ENCODE data around the gene CRB2.
"Not testable (repeated sequence)": the region's sequence is repeated elsewhere in the genome, so short reads cannot be mapped to it uniquely, and the experiment has no call there.

Gene CRB2

DNA sequence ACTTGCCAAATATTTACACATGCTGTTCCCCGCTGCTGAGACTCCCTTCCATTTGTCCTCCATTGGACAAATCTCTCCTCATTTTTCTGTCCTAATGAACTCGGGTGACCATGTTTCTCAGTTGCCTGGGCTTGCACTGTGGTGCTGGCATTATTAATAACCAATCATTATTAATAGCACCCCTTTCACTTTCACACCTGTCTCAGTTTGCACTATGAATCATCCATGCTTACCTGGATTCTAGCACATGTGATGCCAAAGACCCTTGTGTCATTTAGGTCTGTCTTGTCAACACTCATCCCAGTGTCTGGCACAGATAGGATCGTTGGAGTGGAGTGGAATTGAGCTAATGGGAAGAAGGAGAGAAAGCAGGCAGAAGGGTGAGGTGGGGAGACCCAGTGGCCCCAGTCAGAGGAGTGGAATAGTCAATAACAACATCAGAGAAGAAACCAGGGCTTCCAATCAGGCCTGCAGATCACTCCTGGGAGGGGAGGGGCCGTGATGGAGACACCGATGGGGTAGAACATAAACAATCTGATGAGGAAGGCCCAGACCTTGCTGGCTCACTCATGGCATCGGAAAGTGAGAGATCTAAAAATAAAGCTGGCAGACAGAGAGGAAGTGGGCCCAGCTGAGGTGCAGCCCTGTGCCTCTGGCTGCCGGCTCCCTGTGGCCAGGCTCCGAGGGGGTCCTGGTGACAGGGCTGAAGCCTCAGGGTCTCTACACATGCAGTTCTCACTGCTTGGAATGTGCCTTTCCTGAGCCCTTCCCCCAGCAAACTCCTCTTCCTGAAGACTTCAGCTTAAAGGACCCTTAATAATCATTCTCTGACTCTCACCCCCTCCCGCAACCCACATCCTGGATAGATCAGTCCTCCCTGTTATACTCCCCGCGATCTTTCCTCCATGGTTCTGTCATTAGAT is 33.5 kb upstream of the CRB2 start:
- Mint-ChIP-seq H3K9me3 (ENCODE audit: low read depth) (no peaks in the 10 kb centered on the region), H3K4me1 (ENCODE audit: low read depth) (peaks cover 46% of the 10 kb centered on the region), H3K36me3 (no peaks in the 10 kb centered on the region), H3K27ac (peak overlapping the region; percentile 91), H3K4me3 (peak overlapping the region; percentile 67), H3K27me3 (no peaks in the 10 kb centered on the region)

DNA sequence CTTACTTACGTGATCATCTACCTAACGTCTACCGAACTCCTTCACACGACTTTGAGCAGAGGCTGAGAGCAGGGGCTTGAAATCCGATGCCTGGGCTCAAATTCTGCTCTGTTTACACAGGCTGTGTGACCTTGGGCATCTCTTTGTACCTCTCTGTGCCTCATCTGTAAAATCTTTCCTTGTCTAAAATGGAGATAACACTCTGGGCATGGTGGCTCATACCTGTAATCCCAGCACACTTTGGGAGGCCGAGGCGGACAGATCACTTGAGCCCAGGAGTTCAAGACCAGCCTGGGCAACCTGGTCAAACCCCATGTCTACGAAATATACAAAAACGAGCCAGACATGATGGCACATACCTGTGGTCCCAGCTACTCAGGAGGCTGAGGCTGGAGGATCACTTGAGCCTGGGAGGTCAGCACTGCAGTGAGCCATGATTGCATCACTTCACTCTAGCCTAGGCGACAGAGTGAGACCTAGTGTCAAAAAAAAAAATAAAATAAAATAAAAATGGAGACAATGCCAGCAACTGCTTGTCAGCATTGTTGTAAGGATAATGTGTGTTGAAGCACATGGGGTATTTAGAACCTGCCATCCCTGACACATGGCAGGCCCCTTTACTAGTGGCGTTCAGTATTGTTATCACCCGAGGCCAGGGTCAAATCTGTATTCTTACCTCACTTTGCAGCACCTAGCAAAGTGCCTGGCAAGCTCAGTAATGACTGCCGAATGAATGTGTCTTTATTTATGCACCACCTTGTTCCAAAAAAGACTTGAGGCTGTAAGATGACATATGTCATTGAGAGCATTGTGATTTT is 32.6 kb upstream of the CRB2 start:
- H3K36me3 Mint-ChIP-seq = no peaks in the 10 kb centered on the region
- peak overlapping the region; percentile 67 for H3K4me3 Mint-ChIP-seq
- no peaks in the 10 kb centered on the region for H3K9me3 Mint-ChIP-seq (ENCODE audit: low read depth)
- peak overlapping the region; percentile 91 for H3K27ac Mint-ChIP-seq
- H3K27me3 Mint-ChIP-seq = no peaks in the 10 kb centered on the region
- peaks cover 46% of the 10 kb centered on the region for H3K4me1 Mint-ChIP-seq (ENCODE audit: low read depth)

DNA sequence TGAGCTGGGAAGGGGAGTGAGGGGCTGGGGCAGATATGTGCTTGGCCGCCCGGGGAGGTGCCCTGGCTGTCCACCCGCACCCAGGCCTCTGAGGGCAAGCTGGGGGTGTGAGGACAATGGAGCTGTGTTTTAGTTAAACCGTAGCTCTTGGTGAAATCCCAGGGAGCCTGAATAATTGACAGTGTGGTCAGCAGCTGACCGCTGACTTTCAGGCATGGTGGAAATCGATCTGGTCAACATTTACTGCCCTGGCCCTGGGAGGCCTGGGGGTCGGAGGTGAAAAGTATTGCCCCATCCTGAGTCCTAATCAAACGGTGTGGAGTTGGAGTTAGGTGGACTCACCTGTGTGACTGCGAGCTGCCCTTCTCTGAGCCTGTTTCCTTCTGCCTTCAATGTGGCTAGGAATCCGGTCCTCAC is 31.2 kb upstream of the CRB2 start:
- Mint-ChIP-seq H3K36me3 (no peaks in the 10 kb centered on the region), H3K27ac (peak overlapping the region; percentile 1), H3K4me3 (no peak overlapping the region), H3K4me1 (ENCODE audit: low read depth) (peaks cover 52% of the 10 kb centered on the region), H3K27me3 (no peaks in the 10 kb centered on the region), H3K9me3 (ENCODE audit: low read depth) (no peaks in the 10 kb centered on the region)

DNA sequence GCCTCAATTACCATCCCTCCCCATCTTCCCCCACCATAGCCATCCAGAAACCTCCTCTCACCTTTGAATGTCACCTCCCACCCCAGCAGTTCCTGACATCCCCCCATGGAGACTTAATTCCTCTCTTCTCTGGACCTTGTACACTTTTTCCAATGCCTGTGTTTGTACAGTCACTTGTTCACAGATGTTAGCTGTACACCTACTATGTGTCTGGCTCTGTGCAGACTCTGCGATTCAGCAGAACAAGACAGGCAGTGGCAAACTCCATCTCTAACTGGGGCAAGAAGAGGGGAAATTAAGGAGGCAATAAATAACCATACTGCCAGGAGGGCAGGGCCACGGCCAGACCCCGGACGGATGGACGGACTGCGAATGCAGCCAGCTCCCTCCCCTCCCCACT is 29.8 kb upstream of the CRB2 start:
- Mint-ChIP-seq H3K9me3 (ENCODE audit: low read depth) (no peaks in the 10 kb centered on the region), H3K27me3 (no peaks in the 10 kb centered on the region), H3K4me3 (no peak overlapping the region), H3K4me1 (ENCODE audit: low read depth) (peaks cover 47% of the 10 kb centered on the region), H3K27ac (no peak overlapping the region), H3K36me3 (no peaks in the 10 kb centered on the region)

DNA sequence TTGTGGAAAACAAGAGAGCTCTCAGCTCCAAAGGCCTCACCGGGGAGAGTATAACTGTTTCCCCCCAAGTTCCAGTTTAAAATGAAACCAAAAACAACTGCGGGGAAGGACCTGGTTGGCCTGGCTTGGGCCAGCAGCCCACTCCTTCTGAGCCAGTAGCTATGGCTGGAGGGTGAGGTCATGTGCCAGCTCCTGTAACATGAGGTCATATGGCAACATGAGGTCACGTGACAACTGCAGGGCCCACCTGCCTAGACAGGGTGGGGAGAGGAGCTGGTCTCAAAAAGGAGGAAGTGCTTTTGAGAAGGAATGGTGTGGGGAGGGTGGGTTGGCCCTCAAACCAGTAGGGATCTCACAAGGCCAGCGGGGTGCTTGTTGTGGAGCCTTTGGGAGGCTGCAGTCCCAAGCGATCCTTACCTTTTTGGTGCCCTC is 29.3 kb upstream of the CRB2 start:
- Mint-ChIP-seq H3K36me3 (no peaks in the 10 kb centered on the region), H3K9me3 (ENCODE audit: low read depth) (no peaks in the 10 kb centered on the region), H3K4me1 (ENCODE audit: low read depth) (peaks cover 42% of the 10 kb centered on the region), H3K27ac (no peak overlapping the region), H3K27me3 (no peaks in the 10 kb centered on the region), H3K4me3 (no peak overlapping the region)

DNA sequence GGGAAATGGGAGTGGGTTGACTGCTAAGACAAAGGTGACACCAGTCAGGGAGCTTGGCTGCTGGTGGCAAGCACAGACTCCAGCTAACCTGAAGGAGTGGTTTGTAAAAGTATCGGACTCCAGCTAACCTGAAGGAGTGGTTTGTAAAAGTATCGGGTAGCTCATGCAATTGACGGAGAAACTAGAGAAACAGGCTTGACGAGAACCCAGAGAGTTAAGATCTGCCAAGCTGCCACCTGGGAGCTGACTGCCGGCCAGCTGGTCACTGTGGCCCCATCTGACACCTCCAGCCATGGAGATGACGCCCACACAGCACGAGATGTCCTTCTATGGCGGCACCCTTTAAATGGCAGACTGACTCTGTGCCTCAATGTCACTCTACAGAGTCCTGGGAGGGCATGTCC is 28.3 kb upstream of the CRB2 start:
- Mint-ChIP-seq H3K9me3 (ENCODE audit: low read depth) (no peaks in the 10 kb centered on the region), H3K36me3 (no peaks in the 10 kb centered on the region), H3K4me3 (no peak overlapping the region), H3K4me1 (ENCODE audit: low read depth) (peaks cover 31% of the 10 kb centered on the region), H3K27ac (no peak overlapping the region), H3K27me3 (no peaks in the 10 kb centered on the region)

DNA sequence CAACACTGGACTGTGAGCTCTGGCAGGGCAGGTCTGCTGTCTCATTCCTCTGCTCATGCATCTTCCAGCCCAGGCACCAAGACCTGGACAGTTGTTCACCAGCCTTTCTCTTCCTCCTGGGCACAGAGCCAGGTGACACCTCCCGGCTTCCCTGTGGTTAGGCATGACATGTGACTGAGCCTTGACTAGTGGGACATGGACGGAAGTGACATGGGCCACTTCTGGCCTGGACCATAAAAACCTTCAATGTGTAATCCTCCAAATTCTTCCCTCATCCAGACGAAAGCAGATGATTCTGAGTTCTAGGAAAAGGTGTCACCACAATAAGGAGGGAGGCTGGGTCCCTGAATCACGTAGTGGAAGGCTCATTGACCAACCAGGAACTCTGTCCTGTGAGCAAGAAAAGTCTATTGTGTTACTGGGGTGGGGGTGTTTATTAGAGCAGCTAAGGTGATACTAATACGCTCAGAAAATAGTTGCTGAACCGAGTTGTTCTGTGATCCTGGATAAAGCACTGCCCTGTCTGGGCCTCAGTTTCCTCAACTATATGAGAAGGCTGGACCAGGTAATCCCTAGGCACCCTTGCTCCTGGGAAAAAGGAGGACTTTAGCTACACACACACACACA is 26.6 kb upstream of the CRB2 start:
- H3K36me3 Mint-ChIP-seq = no peaks in the 10 kb centered on the region
- no peak overlapping the region for H3K27ac Mint-ChIP-seq
- no peaks in the 10 kb centered on the region for H3K9me3 Mint-ChIP-seq (ENCODE audit: low read depth)
- H3K4me3 Mint-ChIP-seq = no peak overlapping the region
- peaks cover 24% of the 10 kb centered on the region for H3K4me1 Mint-ChIP-seq (ENCODE audit: low read depth)
- no peaks in the 10 kb centered on the region for H3K27me3 Mint-ChIP-seq

DNA sequence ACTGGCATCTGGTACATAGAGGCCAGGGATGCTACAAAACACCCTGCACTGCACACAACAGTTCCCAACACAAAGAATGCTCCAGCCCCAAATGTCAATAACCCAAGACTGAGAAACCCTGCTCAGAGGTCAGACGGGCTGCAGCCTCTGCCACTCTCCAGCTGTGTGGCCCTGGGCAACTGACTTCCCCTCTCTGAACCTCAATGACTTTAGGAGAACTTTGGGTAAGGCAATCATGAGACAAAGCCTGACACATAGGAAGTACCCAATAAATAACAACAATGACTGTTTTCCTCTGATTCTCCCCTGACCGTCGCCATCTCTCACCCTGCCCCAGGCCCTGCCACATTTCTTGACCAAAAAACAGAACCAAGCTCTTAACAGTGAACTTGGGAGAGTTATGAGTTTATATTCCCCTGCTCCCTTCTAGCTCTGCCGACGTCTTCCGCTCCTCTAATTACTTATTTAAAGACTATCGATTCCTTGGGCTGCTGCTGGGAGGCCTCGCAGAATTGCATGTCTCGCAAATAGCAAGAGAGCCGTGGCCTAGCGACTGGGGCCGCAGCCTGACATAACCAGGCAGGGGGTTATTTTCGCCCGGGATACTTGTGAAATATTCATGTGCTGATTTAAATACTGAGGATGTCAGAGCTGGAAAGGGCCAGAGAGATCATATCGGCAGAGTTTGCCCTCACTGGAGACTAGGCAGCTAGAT is 24.5 kb upstream of the CRB2 start:
- no peaks in the 10 kb centered on the region for H3K9me3 Mint-ChIP-seq (ENCODE audit: low read depth)
- no peak overlapping the region for H3K4me3 Mint-ChIP-seq
- no peak overlapping the region for H3K27ac Mint-ChIP-seq
- H3K27me3 Mint-ChIP-seq = no peaks in the 10 kb centered on the region
- no peaks in the 10 kb centered on the region for H3K36me3 Mint-ChIP-seq
- peaks cover 14% of the 10 kb centered on the region for H3K4me1 Mint-ChIP-seq (ENCODE audit: low read depth)

DNA sequence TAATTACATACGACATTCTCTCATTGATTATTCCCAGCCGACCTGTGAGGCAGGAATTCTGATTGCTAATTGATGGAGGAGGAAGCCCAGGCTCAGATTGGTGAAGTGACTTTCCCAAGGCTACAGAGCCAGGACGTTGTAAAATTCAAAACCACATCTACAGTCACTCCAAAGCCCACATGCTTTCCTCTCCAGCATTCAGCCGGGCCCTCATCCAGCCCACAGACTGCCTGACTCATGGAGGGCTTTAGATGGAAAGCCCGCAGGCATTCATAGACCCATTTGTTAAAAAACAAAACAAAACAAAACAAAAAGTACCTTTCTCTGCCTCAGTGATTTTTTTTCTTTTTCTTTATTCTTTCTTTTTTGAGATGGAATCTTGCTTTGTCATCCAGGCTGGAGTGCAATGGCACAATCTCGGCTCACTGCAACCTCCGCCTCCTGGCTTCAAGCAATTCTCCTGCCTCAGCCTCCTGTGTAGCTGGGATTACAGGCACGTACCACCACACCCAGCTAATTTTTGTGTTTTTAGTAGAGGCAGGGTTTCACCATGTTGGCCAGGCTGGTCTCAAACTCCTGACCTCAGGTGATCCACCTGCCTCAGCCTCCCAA is 22.8 kb upstream of the CRB2 start:
- peaks cover 18% of the 10 kb centered on the region for H3K4me1 Mint-ChIP-seq (ENCODE audit: low read depth)
- not testable (repeated sequence) for H3K4me3 Mint-ChIP-seq; H3K27ac Mint-ChIP-seq; H3K9me3 Mint-ChIP-seq (ENCODE audit: low read depth); H3K36me3 Mint-ChIP-seq; H3K27me3 Mint-ChIP-seq

DNA sequence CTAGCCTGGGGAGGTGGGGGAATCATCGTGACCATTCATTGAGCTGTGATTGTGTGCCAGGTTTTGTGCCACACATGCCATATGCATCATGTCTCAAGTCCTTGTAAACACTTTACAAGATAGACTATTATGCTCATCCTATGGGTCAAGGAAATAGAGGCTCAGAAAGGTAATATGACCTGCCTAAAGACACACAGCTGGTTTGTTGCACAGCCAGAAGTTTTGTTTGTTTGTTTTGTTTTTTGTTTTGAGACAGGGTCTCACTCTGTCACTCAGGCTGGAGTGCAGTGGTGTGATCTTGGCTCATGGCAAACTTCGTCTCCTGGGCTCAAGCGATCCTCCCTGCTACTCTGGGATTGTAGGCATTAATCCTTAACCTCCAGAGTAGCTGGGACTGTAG is 21.4 kb upstream of the CRB2 start:
- H3K9me3 Mint-ChIP-seq (ENCODE audit: low read depth) = no peaks in the 10 kb centered on the region
- no peak overlapping the region for H3K4me3 Mint-ChIP-seq
- H3K36me3 Mint-ChIP-seq = no peaks in the 10 kb centered on the region
- no peak overlapping the region for H3K27ac Mint-ChIP-seq
- no peaks in the 10 kb centered on the region for H3K27me3 Mint-ChIP-seq
- H3K4me1 Mint-ChIP-seq (ENCODE audit: low read depth) = peaks cover 26% of the 10 kb centered on the region

DNA sequence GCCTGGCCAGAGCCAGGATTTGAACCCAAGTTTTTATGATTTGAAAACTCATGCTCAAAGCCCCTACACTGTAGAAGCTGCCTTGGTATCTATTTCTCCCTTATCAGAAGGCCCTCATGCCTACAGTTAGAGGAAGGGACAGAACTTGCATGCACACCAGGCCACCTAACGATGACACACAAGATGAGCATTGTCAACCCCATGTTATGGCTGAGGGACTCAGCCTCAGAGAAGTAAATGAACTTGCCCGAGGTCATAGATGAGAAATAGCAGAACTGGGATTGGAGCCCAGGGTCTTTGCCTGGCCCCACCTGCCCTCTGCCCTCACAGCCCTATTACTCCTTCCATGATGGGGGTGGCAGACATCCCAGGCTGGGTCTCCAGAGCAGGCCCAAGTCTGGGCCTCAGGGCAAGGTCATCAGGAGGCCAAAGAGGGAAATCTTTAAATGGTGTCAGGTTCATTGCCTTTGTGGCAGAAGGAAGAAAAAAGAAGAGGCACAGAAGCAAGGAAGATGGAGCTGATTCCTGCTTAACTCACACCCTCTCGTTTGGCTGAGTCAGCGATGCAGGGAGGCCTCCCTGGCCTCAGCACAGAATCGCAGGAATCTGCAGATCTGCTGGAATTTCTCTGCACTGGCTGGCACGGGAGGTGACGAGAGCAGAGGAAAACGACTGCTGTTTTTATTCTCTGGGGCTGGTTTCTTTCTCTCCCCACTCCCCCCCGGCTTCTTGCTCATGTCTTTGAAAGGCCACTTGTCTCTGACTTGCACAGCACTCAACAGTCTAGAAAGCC is 20.6 kb upstream of the CRB2 start:
- H3K27ac Mint-ChIP-seq = peak overlapping the region; percentile 70
- H3K27me3 Mint-ChIP-seq = no peaks in the 10 kb centered on the region
- H3K4me3 Mint-ChIP-seq = no peak overlapping the region
- no peaks in the 10 kb centered on the region for H3K36me3 Mint-ChIP-seq
- H3K4me1 Mint-ChIP-seq (ENCODE audit: low read depth) = peaks cover 33% of the 10 kb centered on the region
- no peaks in the 10 kb centered on the region for H3K9me3 Mint-ChIP-seq (ENCODE audit: low read depth)

DNA sequence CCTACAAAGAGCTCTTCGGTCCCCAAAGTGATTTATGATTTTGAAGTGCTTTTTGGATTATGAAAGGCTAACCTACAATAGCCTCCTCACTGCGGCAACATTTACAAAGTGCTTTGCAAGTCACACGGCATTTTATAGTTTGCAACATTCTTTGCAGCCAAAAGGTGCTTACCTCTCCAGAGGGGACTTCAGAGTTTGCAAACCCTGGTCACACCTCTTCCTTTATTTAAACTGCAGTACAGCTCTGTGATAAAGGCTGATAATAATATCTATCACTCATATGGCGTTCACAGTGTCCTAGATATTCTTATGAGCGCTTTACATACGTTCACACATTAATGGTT is 20.0 kb upstream of the CRB2 start:
- Mint-ChIP-seq H3K36me3 (no peaks in the 10 kb centered on the region), H3K4me1 (ENCODE audit: low read depth) (peaks cover 39% of the 10 kb centered on the region), H3K4me3 (no peak overlapping the region), H3K27me3 (no peaks in the 10 kb centered on the region), H3K27ac (no peak overlapping the region), H3K9me3 (ENCODE audit: low read depth) (no peaks in the 10 kb centered on the region)

DNA sequence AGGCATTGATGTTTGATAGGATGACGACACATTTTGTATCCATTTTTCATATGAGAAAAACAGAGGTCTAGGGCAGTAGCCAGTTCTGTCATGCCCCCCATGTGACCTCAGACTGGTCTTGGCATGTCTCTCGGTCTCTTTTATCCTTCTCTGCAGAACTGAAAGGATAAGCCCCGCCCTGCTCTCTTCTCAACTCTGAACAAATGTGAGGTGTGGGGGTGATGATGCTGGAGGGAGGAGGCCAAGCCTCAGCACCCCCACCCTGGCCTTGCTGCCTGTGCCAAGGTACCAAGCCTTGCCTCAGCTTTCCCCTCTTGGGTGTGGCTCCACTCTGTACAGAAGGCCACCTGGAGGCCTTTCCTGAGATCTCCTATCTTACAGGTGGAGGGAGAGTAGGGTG is 19.5 kb upstream of the CRB2 start:
- Mint-ChIP-seq H3K4me3 (no peak overlapping the region), H3K4me1 (ENCODE audit: low read depth) (peaks cover 44% of the 10 kb centered on the region), H3K27me3 (no peaks in the 10 kb centered on the region), H3K27ac (no peak overlapping the region), H3K36me3 (no peaks in the 10 kb centered on the region), H3K9me3 (ENCODE audit: low read depth) (no peaks in the 10 kb centered on the region)

DNA sequence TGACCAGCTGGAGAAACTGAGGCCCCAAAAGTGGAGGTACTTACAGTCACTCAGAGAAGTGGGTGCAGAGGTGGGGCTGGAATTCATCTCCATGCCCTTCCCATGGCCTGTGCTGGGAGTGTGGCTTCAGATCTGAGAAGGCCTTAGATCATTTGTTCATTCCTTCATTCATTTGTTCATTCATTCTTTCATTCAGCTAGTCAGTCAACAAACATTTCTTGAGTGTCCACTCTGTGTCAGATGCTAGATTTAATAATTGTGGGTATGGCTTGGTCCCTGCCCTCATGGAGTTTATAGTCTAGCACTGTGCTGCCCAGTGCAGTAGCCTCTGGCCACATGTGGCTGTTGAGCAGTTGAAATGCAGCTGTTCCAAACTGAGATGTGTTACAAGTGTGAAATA is 19.0 kb upstream of the CRB2 start:
- Mint-ChIP-seq H3K4me3 (no peak overlapping the region), H3K27me3 (no peaks in the 10 kb centered on the region), H3K4me1 (ENCODE audit: low read depth) (peaks cover 48% of the 10 kb centered on the region), H3K27ac (no peak overlapping the region), H3K36me3 (no peaks in the 10 kb centered on the region), H3K9me3 (ENCODE audit: low read depth) (no peaks in the 10 kb centered on the region)

All from activated naive CD8-positive, alpha-beta T cell (primary cell).